Neutrophil (primary cell): ENCODE data around the gene GNS.
A peak's percentile ranks its signal among the peaks of the same experiment; 100 is the strongest.

Experiments used
- H3K27ac ChIP-seq: fragments of 200-600 bp; sonication (generic); 2 replicates; pipeline ENCODE4 v1.5.1; 2016; ENCODE audit warnings: mild to moderate bottlenecking, moderate library complexity
- H3K27me3 ChIP-seq: fragments of 200-600 bp; sonication (generic); 2 replicates; pipeline ENCODE4 v1.6.0; 2016; ENCODE audit warnings: mild to moderate bottlenecking
- H3K36me3 ChIP-seq: fragments of 200-600 bp; sonication (generic); 2 replicates; pipeline ENCODE4 v1.5.1; 2017
- H3K4me1 ChIP-seq, 2 experiments: fragments of 200-600 bp in 1 of 2; sonication (generic) in 1 of 2; 1 replicate in 1 of 2; 2 replicates in 1 of 2; pipeline versions ENCODE4 v1.5.1 to v1.6.1; 2013 to 2016; ENCODE audit warnings: low read depth in 1 of 2, low read length in 1 of 2, mild to moderate bottlenecking in 1 of 2, moderate library complexity in 1 of 2; ENCODE audit not compliant: control insufficient read depth in 1 of 2, insufficient read depth in 1 of 2
- H3K4me3 ChIP-seq, 2 experiments: fragments of 200-600 bp in 1 of 2; sonication (generic) in 1 of 2; 1 replicate in 1 of 2; 2 replicates in 1 of 2; pipeline ENCODE4 v1.5.1; 2013 to 2016; ENCODE audit warnings: low read depth in 1 of 2, low read length in 1 of 2, mild to moderate bottlenecking in 1 of 2, moderate library complexity in 1 of 2
- H3K9me3 ChIP-seq: fragments of 200-600 bp; sonication (generic); 2 replicates; pipeline ENCODE4 v1.5.1; 2016
- CTCF ChIP-seq: fragments of 200-600 bp; sonication (generic); IDR thresholded peaks from 2 replicates; pipeline ENCODE4 v1.5.1; 2016; ENCODE audit warnings: antibody characterized with exemption

The GNS gene

GRCh38 chr12:64773386-64773785 is 14.2 kb upstream of the GNS start:
- Histone ChIP-seq H3K4me3 (no peak overlapping the region), H3K36me3 (no peaks in the 10 kb centered on the region), H3K27ac (no peak overlapping the region), H3K9me3 (peaks cover 8% of the 10 kb centered on the region), H3K4me1 (peaks cover 13 to 15% of the 10 kb centered on the region in 2 experiments), H3K27me3 (peaks cover 32% of the 10 kb centered on the region)
- TF ChIP-seq CTCF = no peak

GRCh38 chr12:64767495-64767894 is 8.3 kb upstream of the GNS start:
- no peaks in the 10 kb centered on the region for H3K27me3 ChIP-seq
- H3K9me3 ChIP-seq = no peaks in the 10 kb centered on the region
- no peak for TF ChIP-seq CTCF
- H3K27ac ChIP-seq = no peak overlapping the region
- H3K4me3 ChIP-seq = no peak overlapping the region
- H3K4me1 ChIP-seq = peaks cover 8 to 9% of the 10 kb centered on the region in 2 experiments
- H3K36me3 ChIP-seq = no peaks in the 10 kb centered on the region

GRCh38 chr12:64760808-64761573 is 1.8 kb upstream of the GNS start:
- Histone ChIP-seq H3K27ac (peak overlapping the region; percentile 88), H3K4me1 (peaks cover 50 to 51% of the 10 kb centered on the region in 2 experiments), H3K27me3 (no peaks in the 10 kb centered on the region), H3K36me3 (no peaks in the 10 kb centered on the region), H3K9me3 (no peaks in the 10 kb centered on the region), H3K4me3 (peak overlapping the region in 1 of 2 experiments; percentile 97)
- TF ChIP-seq CTCF = no peak

- Histone ChIP-seq H3K27ac (peak overlapping the region; percentile 88), H3K9me3 (no peaks in the 10 kb centered on the region), H3K4me1 (peaks cover 75 to 82% of the 10 kb centered on the region in 2 experiments), H3K36me3 (peaks cover 5% of the 10 kb centered on the region), H3K4me3 (peak overlapping the region; percentile 94 to 97), H3K27me3 (no peaks in the 10 kb centered on the region)
- no peak for TF ChIP-seq CTCF
Measured at GRCh38 chr12:64757771-64758170, 1.4 kb downstream of the GNS start.

- no peaks in the 10 kb centered on the region for H3K9me3 ChIP-seq
- peaks cover 85 to 87% of the 10 kb centered on the region in 2 experiments for H3K4me1 ChIP-seq
- H3K27me3 ChIP-seq = no peaks in the 10 kb centered on the region
- no peak overlapping the region for H3K4me3 ChIP-seq
- H3K36me3 ChIP-seq = peaks cover 10% of the 10 kb centered on the region
- TF ChIP-seq CTCF = no peak
- H3K27ac ChIP-seq = peak overlapping the region; percentile 88
Measured at GRCh38 chr12:64756376-64756775, 2.8 kb downstream of the GNS start.
